Endothelial cell of umbilical vein (primary cell): ENCODE data around the gene CPPED1.

Experiments used
- EZH2 ChIP-seq: IDR thresholded peaks from 2 replicates; pipeline ENCODE4 v1.6.1; 2012; ENCODE audit warnings: borderline replicate concordance, low read depth, mild to moderate bottlenecking, moderate library complexity, low read length, inconsistent platforms; ENCODE audit not compliant: severe bottlenecking
- GATA2 ChIP-seq: IDR thresholded peaks from 2 replicates; pipeline ENCODE4 v1.7.0; 2011; ENCODE audit warnings: low read depth, mild to moderate bottlenecking, moderate library complexity, mixed read lengths, low read length; ENCODE audit not compliant: insufficient read length, insufficient read depth
- JUN ChIP-seq: IDR thresholded peaks from 2 replicates; pipeline ENCODE4 v1.6.1; 2011; ENCODE audit warnings: borderline replicate concordance, low read depth; ENCODE audit not compliant: insufficient read length, insufficient read depth
- MAX ChIP-seq: IDR thresholded peaks from 2 replicates; pipeline ENCODE4 v1.6.1; 2011; ENCODE audit not compliant: insufficient read depth, insufficient read length
- MYC ChIP-seq: IDR thresholded peaks from one replicate; pipeline ENCODE4 v1.6.1; 2011; ENCODE audit warnings: mild to moderate bottlenecking, low read depth, low read length
- POLR2A ChIP-seq: IDR thresholded peaks from 2 replicates; pipeline ENCODE4 v1.6.1; 2012; ENCODE audit warnings: low read depth, mild to moderate bottlenecking, control low read depth, low read length
- POLR2AphosphoS5 ChIP-seq: IDR thresholded peaks from 2 replicates; pipeline ENCODE4 v1.6.1; 2012; ENCODE audit warnings: low read depth, mild to moderate bottlenecking, control low read depth, low read length, moderate library complexity; ENCODE audit not compliant: insufficient read depth
- TF ChIP-seq, protein P1 (sequence below), 2 donors: IDR thresholded peaks; 1 replicate in 1 of 2; 2 replicates in 1 of 2; pipeline ENCODE4 v1.5.1; 2011; ENCODE audit warnings: low read length in 2 of 2, mild to moderate bottlenecking in 2 of 2, moderate library complexity in 2 of 2, control low read depth in 1 of 2, inconsistent platforms in 1 of 2, low read depth in 1 of 2; ENCODE audit not compliant: insufficient read depth in 1 of 2; ENCODE audit errors: extremely low read depth in 1 of 2

GRCh38 chr16:12769525-12769924 is 34.2 kb downstream of the CPPED1 start:
- TF ChIP-seq, protein P1, sequence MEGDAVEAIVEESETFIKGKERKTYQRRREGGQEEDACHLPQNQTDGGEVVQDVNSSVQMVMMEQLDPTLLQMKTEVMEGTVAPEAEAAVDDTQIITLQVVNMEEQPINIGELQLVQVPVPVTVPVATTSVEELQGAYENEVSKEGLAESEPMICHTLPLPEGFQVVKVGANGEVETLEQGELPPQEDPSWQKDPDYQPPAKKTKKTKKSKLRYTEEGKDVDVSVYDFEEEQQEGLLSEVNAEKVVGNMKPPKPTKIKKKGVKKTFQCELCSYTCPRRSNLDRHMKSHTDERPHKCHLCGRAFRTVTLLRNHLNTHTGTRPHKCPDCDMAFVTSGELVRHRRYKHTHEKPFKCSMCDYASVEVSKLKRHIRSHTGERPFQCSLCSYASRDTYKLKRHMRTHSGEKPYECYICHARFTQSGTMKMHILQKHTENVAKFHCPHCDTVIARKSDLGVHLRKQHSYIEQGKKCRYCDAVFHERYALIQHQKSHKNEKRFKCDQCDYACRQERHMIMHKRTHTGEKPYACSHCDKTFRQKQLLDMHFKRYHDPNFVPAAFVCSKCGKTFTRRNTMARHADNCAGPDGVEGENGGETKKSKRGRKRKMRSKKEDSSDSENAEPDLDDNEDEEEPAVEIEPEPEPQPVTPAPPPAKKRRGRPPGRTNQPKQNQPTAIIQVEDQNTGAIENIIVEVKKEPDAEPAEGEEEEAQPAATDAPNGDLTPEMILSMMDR (IDR thresholded peaks at IDR 0.05; ENCODE audit: extremely low read depth in 1 of 2, insufficient read depth in 1 of 2, low read depth in 1 of 2, low read length in 2 of 2), result no peak
- TF ChIP-seq JUN (no peak), POLR2A (no peak), MAX (no peak), EZH2 (no peak), POLR2AphosphoS5 (no peak), MYC (no peak), GATA2 (no peak)
